B cell (primary cell): ENCODE measurements around the gene SLC7A11.

Experiments used
- EZH2 ChIP-seq: IDR thresholded peaks from 2 replicates; pipeline ENCODE4 v1.6.1; 2012; ENCODE audit warnings: borderline replicate concordance, low read depth, mild to moderate bottlenecking, moderate library complexity, low read length; ENCODE audit not compliant: insufficient read depth, poor library complexity, severe bottlenecking
- TF ChIP-seq, protein P1 (sequence below): fragments of 200-600 bp; IDR thresholded peaks from one replicate; pipeline ENCODE4 v1.8.0; 2022; ENCODE audit warnings: antibody characterized with exemption, mild to moderate bottlenecking

DNA sequence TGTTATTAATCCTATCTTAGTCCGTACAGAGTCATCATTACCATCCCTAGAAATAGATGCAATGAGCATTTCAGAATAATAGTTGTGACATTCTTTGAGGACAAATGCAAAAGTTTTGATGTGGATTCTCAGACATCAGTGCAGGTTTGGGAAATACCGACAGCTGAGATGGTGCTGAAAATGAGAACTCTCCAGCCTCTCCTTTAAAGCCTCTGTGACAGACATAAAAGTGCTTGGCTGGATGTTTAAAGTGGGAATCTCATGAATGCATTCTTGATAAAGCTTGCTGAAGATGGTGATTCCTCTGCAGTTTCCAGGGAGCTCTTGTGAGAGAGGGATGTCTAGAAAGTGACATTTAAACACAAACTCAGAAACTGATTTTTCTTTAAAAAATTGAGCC lies 35.0 kb upstream of the SLC7A11 start:
- TF ChIP-seq EZH2 = no peak
- TF ChIP-seq, protein P1, sequence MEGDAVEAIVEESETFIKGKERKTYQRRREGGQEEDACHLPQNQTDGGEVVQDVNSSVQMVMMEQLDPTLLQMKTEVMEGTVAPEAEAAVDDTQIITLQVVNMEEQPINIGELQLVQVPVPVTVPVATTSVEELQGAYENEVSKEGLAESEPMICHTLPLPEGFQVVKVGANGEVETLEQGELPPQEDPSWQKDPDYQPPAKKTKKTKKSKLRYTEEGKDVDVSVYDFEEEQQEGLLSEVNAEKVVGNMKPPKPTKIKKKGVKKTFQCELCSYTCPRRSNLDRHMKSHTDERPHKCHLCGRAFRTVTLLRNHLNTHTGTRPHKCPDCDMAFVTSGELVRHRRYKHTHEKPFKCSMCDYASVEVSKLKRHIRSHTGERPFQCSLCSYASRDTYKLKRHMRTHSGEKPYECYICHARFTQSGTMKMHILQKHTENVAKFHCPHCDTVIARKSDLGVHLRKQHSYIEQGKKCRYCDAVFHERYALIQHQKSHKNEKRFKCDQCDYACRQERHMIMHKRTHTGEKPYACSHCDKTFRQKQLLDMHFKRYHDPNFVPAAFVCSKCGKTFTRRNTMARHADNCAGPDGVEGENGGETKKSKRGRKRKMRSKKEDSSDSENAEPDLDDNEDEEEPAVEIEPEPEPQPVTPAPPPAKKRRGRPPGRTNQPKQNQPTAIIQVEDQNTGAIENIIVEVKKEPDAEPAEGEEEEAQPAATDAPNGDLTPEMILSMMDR = no peak
